IPS-NIHi7 (cell line): Measurements from ENCODE around the gene DCDC1.

Experiments used
- DNase-seq: peaks from one replicate; pipeline ENCODE4 v3.0.0; 2012; ENCODE audit warnings: mixed read lengths; ENCODE audit errors: extremely low spot score

DCDC1 gene

DNA sequence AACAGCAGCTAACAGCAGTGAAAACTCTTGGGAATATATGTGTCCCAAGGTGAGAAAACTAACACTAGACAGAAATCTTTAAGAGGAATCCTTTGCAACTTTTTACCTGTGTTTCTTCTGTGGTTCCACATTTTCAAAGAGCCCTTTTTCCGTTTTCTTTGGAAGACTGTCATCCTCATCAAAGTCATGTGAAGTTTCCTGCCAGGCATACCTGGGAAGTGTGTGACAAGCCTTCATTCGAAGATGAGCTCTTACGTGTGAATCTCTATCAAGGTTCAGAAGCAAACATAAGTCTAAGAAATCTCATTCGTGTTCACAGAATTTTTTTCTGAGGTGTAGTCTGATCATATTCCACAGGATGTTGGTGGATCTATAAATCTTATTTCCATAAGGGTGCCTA is 452.8 kb downstream of the DCDC1 start:
- DNase-seq: no peak

DNA sequence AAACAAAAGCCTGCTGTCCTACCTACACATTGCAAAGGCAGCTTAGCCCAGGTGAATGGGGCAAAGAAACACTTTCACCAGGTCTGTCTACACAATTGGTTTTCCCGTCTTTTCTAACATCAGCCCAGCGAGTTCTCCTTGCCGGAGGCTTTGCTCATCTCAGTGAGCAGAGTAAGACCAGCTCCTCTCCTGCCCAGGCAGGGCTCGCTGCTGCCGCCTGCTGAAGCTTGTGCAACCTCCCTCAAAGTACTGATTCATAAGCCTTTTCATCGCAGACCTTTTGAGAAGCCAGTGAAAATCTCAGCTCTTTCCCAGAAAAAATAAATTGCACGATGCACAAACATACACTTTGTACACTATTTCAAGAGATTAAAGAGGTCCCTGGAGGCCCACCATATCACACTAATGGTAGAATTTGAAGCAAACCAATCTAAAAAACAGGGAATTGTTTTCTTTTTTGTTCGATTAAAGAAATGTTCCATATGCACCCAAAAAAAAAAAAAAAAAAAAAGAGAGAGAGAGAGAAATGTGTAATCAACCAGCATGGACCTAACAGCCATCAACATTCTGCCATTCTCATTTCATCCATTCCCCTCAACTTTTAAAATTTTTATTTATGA is 455.3 kb downstream of the DCDC1 start:
- peak; percentile 84 for DNase-seq

DNA sequence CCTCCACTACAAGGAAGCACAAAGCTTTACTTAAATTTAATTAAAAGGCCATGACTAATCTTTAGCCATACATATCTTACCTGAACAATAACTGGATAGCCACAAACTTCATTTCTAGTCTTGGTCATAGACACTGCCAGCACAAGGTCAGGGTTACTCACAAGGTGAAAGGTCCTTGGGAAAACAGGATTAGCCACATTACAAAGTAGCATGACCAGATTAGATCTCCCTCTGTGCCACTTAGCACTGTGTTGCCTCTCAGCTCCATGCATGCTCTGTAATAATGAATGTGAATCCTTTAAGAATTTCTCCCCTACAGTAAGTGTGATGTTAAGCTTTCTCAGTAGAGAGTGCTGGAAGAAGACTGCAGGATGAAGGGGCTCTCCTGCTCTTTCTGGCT is 458.3 kb downstream of the DCDC1 start:
- no peak for DNase-seq

DNA sequence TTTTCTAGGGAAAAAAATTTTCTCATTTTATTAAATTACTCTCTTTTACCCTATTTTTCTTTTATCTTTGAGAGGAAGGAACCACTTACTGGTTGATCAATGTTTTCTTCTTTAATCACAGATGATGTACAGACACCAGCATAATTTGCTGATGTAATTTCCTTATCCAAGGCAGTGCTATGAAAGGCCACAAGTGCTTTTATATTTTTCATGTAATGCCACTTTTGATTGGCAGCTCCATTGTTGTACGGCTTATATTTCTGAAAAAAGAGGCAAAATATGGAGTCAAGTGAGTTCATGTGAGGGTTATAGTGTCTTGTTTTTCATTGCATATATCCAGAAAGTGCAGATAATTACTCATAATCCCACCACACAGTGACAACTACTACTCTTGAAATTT is 460.7 kb downstream of the DCDC1 start:
- no peak for DNase-seq

DNA sequence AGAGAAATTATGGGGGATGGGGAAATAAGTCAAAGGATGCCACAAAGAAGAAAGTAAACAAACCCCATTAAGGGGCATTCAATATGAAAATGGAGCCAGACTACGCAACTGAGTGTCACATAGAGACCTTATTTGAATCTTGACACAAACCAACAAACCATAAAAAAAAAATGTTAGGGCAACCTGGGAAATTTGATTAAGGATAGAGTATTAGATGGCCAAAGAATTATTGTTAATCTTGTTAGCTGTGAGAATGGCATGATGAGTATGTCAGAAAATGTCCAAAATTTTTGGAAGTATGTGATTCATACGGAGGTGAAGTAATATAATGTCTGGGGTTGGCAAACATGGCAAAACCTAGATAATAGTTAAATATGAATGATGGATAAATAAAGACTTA is 461.3 kb downstream of the DCDC1 start:
- no peak for DNase-seq

DNA sequence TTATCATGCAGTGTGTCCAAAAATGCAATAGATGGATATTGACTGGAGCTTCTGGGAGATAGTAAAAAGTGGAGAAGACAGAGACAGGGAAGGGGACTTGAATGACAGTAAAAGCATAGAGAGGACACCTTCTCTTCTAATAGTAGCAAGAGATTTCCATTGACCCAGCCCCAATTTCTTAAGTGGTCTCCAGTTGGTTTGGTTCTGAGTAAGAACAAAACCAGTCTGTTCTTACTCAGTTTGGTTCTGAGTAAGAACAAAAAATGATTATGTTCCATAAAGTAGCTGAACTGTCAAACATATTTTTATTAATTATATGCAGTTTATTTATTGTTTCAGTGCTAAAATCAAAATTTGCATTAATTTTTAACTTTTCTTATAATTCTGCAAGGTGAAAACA is 466.6 kb downstream of the DCDC1 start:
- DNase-seq: no peak

DNA sequence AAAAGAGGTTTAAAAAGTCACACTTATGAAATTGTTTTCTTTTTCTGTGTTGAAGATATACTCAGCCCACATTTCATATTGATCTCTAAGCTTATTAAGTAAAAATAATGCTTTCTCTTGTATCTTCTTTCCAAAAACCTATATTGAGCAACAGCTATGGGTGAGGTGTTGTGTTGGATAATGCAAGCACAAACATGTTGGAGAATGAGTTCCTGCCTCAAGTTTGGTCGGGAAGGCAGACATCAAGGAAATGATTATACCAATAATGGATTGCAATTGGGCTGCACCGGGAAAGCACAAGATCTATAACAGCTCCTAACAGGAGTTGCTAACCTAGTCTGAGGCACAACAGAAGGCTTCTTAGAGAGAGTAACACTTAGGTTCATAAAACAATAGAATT is 474.5 kb downstream of the DCDC1 start:
- no peak for DNase-seq

DNA sequence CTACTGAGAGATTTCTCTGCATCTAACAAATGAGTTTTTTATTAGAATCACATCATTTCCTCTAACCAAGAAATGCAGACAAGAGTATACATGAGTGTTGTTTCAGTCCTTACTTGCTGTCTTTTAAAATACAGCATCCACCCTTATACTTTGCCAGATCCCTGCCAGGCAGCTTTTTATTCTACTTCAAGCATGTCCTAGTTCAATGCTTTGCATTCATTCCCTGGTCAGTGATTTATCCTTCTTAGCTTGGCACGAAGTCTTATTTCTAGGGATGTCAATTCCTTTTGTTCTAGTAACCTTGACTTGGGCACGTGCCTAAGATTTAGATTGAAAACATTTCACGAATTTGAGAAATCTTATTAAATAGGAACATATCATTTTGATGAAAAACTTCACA is 476.2 kb downstream of the DCDC1 start:
- no peak for DNase-seq

DNA sequence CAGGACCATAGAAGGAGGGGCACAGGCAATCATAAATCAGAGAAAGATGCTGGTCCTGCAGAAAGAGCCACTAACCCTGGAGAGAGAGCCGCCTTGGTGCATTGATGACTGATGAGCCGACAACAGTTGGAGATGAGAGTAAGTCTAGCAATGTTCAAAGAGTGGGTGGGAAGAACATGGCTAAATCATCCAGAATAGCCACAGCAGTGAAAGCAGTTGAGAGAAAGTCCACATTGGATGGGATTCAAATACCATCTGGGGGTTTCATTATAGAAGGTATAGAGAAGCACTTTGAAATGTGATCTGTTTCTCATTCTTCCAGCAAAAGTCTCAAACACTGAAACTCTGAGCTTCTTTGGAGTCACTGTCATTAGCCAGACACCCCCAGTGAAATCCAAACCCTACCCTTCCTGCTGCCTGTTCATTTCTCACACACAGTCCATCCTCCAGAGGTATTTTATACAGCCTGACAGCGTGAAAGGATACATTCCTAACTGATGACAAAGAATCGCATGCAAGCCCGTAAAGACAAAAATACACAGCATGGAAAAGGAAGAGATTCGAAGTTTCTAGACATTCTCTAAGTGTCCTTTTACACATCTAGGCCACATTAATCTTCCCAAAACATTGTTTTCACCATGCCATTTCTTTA is 480.3 kb downstream of the DCDC1 start:
- DNase-seq: no peak

DNA sequence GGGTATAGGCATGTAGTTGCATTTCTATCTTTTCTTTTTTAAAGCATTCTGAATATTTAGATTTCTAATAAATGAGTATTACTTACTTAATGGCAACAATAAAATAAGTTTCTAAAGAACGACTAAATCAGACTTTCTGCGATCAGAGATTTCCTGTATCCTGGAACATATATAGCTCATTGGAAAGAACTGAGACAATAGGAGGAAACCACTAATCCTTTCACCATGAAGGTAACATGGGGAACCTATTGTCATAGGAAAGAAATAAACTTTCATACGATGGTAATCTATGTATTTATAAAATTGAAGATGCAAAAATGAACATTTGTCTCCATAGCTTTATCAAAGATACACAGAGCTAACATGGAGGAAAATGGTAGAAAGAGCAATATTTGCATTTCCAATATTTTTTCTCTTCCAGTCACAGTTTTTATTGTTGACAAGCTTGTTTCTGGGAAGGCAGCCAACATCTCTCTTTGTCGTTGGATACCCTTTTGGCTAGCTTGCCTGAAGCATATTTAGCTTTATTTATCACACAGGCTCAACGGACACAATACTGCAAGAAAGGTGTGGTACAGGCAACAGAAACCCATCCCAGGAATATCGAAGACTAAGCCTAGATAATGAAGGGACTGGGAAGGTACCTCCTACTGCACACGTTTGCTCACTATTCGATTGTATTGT is 490.1 kb downstream of the DCDC1 start:
- DNase-seq: no peak

DNA sequence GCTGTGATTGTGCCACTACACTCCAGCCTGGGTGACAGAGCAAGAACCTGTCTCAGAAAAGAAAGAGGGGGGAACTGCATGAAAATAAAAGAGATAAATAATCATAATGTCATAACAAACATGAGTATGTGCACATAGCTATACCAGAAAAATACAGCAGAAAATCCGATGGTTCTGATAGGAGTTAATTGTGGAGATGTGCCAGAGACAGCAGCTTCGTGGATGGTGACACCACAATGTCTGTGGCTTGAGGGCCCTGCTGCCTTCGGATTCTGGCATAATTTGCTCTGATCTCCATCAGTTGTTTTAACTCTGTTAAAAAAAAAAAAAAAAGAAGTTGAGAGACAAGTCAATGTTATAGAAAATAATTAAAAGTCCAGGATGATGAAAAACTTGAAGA is 491.1 kb downstream of the DCDC1 start:
- no peak for DNase-seq

DNA sequence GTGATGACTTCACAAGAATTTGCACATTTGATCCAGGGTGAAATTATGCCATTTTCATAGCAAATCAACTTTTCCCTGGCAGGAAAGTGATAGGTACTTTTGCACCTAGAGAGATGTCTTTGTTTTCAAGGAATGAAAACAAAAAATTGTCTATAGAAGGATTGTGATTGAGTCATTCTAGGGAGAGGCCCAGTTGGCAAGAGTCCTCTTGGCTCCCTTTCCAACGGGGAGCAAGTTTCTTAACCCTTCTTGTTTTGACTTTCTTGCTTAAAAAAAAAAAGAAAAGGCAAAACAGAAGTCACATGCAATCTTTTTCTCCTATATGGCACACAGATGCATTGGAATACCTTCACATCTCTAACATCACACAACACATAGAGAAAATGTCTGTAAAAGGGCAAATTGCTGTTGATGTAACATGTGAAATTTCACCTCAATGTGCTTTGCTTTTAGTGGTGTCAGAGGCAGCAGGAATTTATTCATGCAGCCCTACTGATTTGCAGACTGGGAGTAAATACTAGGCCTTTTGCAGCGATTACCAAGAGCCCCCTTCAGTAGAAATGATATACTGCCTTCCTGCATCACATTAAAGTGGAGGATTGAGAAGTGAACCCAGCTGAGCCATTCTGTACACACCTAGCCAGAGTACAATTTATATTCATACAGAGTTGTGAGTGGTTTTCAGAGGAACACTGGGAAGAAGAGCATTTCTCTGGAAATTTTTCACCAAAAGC is 492.7 kb downstream of the DCDC1 start:
- no peak for DNase-seq

DNA sequence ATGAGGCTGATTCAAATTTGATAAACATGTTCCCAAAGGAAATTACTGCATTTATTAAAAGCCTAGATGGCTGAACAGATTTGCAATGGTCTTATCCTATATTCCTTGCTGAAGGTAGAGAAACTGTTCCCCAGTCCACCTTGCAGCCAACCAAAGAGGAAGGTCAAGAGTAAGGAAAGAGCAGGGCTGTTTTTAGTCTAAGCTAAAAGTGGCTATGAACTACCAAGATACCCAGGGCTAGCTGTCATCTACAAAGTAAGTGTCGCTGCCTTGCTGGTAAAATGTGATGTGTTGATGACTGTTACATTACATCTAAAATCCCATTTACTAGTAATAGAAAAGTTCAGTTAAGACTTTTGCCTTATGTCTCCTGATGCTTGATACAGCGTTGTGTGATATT is 493.3 kb downstream of the DCDC1 start:
- DNase-seq: no peak

DNA sequence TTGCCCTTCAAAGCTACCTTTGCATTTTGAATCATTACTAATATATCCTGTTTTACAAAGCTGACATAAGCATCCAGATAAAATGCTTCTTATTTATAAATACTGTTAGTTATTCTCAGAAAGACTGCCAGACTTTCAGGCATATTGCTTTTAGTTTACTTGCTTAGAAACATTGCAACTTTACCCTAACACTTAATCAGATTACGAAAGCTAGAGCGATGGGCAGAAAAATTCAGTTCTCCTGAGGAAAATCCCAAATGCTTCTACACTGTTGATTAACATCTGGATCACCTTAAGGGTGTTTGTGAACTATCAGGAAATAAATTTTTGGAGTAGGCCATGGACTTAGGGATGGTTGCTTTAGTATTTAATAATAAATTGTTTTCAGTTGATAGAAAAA is 493.7 kb downstream of the DCDC1 start:
- DNase-seq: no peak

DNA sequence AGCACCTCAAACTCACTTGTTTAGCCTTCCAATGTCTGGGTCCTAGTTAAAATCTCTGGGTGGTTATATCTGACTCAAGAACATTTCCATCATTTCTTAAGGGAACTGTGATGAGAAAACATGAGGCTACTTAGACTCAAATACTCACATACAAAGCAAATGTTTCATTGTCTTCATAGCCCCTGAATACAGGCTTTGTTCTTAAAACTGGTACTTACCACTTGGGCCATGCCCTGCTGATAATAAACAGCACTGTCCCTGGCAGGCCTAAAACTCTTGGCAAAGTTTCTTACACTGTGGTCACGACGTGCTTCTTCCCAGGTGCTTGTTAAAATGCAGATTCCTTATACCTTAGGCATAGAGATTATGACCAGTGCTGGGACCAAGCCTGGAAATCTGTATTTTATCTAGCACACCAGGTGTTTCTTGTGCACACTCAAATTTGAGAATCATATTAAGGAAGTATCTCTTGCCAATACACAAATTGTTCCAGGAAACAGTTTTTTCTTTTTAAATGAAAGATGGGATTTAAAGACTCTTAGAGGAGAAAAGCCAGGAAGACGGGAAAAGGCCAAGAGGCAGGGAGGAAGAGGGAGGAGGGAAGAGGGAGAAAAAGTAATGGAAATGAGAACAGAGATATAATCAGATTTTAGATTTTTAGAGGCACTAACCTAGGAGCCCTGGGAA is 495.5 kb downstream of the DCDC1 start:
- no peak for DNase-seq

DNA sequence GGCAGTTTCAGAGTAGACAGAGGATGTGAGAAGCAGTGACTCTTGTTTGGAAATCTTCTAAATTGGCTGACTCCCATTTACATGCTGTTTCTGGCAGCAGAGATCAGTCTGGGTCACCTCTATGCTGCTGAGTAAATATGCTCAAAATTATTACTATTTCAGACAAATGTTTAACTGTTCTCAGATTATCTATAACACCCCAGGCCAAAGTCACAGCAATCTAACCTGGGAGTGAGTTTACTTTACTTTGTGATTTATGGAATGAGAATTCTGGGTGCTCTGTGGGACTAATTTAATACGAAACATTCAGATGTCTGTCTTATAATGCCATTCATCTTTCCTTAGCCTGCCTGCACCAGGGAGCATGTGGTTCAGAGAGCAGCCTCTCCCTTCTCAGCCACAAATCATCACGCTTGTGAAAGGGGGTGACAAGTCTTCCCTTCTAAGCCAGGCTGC is 500.9 kb downstream of the DCDC1 start:
- DNase-seq: no peak

DNA sequence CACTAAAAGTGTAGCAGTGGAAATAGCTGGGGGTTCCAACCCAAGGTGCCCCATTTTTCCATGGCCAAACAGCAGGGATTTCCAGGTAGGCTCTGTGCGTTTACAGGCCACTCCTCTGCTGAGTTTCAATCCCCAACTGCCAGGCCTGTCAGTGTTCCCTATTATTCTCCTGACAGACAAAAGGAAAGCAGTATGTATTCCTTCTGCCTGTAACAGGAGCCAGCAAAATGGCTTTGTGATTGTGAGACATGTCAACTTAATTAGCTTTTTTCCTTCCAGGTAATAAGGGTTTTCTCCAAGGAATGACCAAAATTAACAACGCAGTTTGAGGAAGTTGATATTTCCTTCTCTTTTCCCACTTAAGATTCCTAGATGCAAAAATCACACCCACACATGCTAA is 506.3 kb downstream of the DCDC1 start:
- DNase-seq: no peak

DNA sequence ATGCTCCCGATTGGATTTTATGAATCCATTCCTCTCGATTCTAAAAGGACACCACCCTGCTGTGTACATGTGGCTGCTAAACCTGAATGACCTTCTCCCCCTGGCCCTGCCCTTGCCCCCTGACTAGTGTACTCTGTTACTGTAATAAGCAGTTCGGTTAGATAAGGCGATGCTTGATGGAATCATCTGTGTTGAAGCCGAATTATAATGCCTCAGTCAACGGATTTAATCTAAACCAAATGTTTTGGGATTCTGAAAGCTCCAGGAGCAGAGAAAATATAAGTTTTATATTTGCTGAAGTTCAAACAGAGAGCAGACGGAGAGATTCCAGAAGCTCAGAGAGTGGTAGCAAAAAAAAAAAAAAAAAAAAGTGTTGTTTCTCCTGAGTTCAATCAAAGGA is 508.0 kb downstream of the DCDC1 start:
- DNase-seq: no peak

DNA sequence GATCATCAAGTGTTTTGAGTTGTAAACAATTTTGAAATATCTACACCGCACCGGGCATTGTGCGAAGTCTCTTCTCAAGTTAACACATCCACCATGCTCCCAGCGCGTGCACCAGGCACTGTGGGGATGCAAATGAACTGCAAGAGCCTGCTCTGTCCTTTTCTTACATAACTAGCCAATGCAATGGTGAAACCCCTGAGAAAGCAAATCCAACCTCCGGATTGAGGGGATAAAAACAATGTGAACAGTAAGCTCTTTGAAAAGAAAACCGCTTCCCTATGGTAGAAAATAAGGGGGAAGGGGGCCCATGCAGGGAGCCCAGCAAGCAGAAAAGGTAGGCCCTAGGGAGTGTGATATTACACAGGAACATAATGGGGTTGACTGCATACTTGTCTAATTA is 508.5 kb downstream of the DCDC1 start:
- no peak for DNase-seq

DNA sequence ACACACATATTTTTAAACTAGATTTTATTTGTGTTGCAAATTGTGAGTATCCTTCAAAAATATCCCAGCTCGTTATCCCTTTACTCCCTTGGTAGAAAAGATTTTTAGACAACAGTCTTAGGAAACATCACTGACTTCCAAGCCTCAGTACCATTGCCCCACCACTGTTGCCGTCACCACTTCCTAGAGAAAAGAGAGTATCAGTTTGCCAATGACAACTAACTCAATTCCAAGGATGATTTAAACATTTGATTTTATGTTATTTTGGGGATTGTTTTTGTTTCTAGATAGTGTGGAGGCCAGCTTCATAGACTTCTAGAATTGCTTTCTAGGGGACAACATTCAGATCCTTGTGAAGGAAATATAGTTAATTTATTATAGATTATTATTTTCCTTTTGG is 509.4 kb downstream of the DCDC1 start:
- DNase-seq: no peak

DNA sequence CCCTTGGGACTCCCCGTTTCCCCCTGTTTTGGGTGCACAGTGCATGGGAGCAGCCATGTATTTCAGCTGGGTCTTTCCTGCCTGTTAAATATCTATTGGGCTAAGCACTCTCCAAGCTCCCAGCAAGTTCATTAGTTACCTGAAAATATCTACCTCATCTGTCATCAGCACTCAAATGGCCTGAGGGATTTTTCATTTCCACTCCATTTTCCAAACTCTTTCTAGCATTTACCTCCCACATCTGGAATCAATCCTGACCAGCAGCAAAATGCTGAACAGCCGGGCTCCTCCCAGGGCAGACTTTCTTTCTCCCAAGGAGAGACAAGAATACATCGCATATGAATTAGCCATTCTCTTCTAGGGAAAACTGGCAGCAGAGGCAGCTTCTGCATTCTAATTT is 509.9 kb downstream of the DCDC1 start:
- no peak for DNase-seq

DNA sequence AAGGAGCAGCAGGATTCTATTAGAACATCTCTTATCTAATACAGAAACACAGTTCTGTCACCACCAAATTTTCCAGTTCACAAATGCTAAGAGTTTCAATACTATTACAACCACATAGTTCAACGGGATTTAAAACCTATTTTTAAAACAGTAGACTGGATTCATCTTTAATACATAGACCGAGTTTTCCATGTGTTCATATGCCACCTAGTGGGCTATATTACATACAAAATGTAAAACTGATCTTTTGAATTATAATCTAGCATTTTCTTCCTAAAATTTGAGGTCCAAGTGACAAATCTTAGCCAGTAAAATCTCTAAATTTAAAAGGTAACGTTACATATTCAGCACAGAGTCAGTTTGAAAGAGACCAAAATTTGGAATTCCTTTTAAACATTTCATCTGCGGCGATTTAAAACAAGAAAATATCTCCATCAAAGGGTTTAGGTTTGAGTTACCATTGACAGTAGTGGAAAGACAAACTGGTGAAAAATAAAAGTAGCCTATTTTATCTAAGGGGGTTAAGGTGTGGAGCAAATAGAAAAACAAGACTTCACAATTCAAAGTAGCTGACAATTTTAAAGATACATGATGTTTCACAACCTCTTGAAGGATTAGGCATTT is 514.0 kb downstream of the DCDC1 start:
- no peak for DNase-seq
